Activated T-helper 17 cell treated with anti-CD3 and anti-CD28 coated beads, Interleukin-2, amount 50 U/mL, for 72 hours (primary cell): ENCODE measurements around the gene EPHB6. TPM values are rescaled to one million over a fixed set of nuclear protein-coding genes. Genes with fewer than 3 reads are reported as not detected.
A peak's percentile ranks its signal among the peaks of the same experiment; 100 is the strongest.

Experiments
- ATAC-seq: fragments of 150-1000 bp; cut with Tn5 transposase; replicated peaks from 2 replicates; pipeline ENCODE4 v1.10.0; 2021; ENCODE audit warnings: mild to moderate bottlenecking, moderate library complexity
- H3K27ac Mint-ChIP-seq: one replicate; pipeline ENCODE4 v1.8.0; 2022; ENCODE audit warnings: mixed read lengths
- H3K27me3 Mint-ChIP-seq: one replicate; pipeline ENCODE4 v1.8.0; 2022; ENCODE audit warnings: mixed read lengths
- H3K36me3 Mint-ChIP-seq: one replicate; pipeline ENCODE4 v1.8.0; 2022; ENCODE audit warnings: low read depth, mild to moderate bottlenecking, mixed read lengths
- H3K4me1 Mint-ChIP-seq: one replicate; pipeline ENCODE4 v1.8.0; 2022; ENCODE audit warnings: mixed read lengths
- H3K4me3 Mint-ChIP-seq: one replicate; pipeline ENCODE4 v1.8.0; 2022; ENCODE audit warnings: mild to moderate bottlenecking, mixed read lengths
- H3K9me3 Mint-ChIP-seq: one replicate; pipeline ENCODE4 v1.8.0; 2022; ENCODE audit warnings: mixed read lengths
- total RNA-seq, 2 donors: library from RNA; stranded (reverse); gene quantifications; one replicate each; pipeline ENCODE4 v1.2.3, GENCODE V29; 2022

The EPHB6 gene
- total RNA-seq, 2 donors from 2014 or later: 8.0 to 14.9 TPM

DNA sequence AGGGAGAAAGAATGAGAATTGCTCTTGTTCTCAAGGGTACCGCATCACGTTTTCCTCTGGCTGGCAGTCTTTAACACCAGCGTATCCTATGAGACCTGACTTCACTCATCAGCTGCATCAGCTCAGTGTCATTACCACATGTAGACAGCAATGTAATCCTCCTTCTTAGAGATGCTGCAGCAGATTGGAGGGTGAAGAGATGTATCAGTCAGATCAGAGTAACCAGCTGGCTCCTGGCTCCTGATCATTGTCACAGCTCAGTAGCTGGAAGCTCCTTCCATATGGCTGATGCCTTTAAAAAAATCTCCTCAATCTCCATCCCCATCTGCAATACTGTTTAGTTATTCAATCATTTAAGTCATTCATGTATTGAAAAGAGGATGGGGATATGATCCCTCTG lies 39.7 kb upstream of the EPHB6 start:
- Mint-ChIP-seq H3K4me1 (peaks cover 34% of the 10 kb centered on the region), H3K4me3 (no peak overlapping the region), H3K9me3 (no peaks in the 10 kb centered on the region), H3K27me3 (peaks cover 6% of the 10 kb centered on the region), H3K27ac (no peak overlapping the region), H3K36me3 (peaks cover 12% of the 10 kb centered on the region)
- no peak for ATAC-seq

DNA sequence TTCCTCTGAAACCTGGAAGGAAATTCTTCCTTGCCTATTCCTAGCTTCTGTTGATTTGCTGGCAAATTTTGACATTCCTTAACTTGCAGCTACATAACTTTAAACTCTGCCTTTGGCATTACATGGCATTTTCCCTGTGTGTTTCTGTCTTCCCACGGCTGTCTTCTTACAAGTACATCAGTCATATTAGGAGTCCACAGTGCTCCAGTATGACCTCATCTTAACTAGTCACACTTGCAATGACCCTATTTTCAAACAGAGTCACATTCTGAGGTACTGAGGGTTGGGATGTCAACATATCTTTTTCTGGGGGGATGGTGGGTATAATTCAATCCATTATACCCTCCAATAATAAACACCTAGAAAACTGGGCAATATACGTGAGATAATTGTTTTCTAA lies 37.4 kb upstream of the EPHB6 start:
- Mint-ChIP-seq H3K9me3 (no peaks in the 10 kb centered on the region), H3K27me3 (peaks cover 9% of the 10 kb centered on the region), H3K36me3 (no peaks in the 10 kb centered on the region), H3K4me1 (peaks cover 14% of the 10 kb centered on the region), H3K27ac (no peak overlapping the region), H3K4me3 (no peak overlapping the region)
- ATAC-seq: peak; percentile 71

- Mint-ChIP-seq H3K9me3 (no peaks in the 10 kb centered on the region), H3K27ac (no peak overlapping the region), H3K27me3 (peaks cover 13% of the 10 kb centered on the region), H3K36me3 (no peaks in the 10 kb centered on the region), H3K4me3 (no peak overlapping the region), H3K4me1 (peaks cover 8% of the 10 kb centered on the region)
- ATAC-seq: no peak
Measured at GRCh38 chr7:142819530-142819929, 35.3 kb upstream of the EPHB6 start.

DNA sequence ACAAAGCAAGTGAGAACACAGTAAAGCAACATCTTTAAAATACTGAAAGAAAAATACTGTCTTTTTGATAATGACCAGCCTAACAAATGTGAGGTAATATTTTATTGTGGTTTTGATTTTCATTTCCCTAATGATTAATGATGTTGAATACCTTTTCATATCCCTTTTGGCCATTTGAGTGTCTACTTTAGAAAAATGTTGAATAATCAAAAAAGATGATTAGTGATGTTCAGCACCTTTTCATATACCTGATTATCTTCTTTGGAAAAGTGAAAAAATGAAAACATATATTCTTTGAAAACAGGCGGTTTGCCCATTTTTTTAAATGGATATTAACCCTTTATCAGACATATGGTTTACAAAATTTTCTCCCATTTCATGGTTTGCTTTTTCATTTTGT lies 32.2 kb upstream of the EPHB6 start:
- Mint-ChIP-seq H3K9me3 (no peaks in the 10 kb centered on the region), H3K27me3 (peaks cover 13% of the 10 kb centered on the region), H3K4me1 (peaks cover 8% of the 10 kb centered on the region), H3K4me3 (no peak overlapping the region), H3K36me3 (no peaks in the 10 kb centered on the region), H3K27ac (no peak overlapping the region)
- ATAC-seq: no peak

DNA sequence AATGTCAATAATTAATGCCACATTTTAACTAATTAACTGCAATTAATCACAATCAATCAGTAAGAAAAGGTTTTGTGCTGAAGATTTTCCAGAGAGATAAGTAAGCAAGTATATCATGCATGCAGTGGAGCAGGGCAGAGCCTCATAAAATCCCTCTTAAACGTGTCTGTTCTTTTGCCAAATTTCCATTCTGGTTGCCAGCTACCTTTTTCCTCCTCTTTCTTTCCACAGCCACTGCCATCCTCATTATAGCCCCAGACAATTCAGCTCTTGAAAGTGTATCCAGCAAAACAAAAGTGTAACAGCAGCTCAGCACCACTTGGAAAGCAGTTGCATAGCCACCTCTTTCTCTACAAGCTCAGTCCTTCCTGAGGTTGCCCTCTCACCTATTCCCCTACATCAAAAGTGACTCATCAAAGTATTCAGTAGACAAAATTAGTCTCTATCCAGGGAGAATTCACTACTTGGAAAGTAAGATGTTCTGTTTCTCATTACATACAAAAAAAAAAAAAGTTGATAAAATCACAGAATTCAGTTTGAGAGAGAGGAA lies 26.9 kb upstream of the EPHB6 start:
- no peak overlapping the region for H3K4me3 Mint-ChIP-seq
- peaks cover 8% of the 10 kb centered on the region for H3K4me1 Mint-ChIP-seq
- H3K27ac Mint-ChIP-seq: no peak overlapping the region
- no peaks in the 10 kb centered on the region for H3K36me3 Mint-ChIP-seq
- no peak for ATAC-seq
- H3K27me3 Mint-ChIP-seq: peaks cover 3% of the 10 kb centered on the region
- H3K9me3 Mint-ChIP-seq: no peaks in the 10 kb centered on the region

DNA sequence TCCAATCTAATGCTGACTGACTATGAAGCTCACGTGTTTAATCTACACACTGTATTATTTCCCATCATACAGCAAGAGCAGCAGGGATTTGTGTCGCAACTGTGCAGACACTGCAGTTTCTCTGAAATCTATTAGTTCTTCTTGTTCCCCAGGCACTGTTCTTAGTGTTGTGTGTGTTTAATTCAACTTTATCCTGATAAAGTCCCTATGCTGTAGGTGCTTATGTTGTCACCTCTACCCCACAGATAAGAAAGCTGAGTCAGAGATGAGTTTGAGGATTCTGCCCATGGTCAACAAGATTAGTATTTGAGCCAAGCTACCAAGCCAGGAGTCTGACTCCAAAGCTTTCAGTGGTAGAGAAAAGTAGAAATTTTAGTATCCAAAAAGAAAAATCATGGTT lies 22.5 kb upstream of the EPHB6 start:
- Mint-ChIP-seq H3K9me3 (no peaks in the 10 kb centered on the region), H3K36me3 (no peaks in the 10 kb centered on the region), H3K27me3 (no peaks in the 10 kb centered on the region), H3K4me1 (peaks cover 8% of the 10 kb centered on the region), H3K4me3 (no peak overlapping the region), H3K27ac (no peak overlapping the region)
- no peak for ATAC-seq

GRCh38 chr7:142833174-142834048 lies 21.5 kb upstream of the EPHB6 start:
- Mint-ChIP-seq H3K36me3 (no peaks in the 10 kb centered on the region), H3K27ac (no peak overlapping the region), H3K4me3 (no peak overlapping the region), H3K9me3 (no peaks in the 10 kb centered on the region), H3K4me1 (peaks cover 8% of the 10 kb centered on the region), H3K27me3 (no peaks in the 10 kb centered on the region)
- peak; percentile 59 for ATAC-seq

- no peak for ATAC-seq
- Mint-ChIP-seq H3K9me3 (no peaks in the 10 kb centered on the region), H3K4me3 (peak overlapping the region; percentile 9), H3K27me3 (no peaks in the 10 kb centered on the region), H3K36me3 (no peaks in the 10 kb centered on the region), H3K27ac (no peak overlapping the region), H3K4me1 (peaks cover 8% of the 10 kb centered on the region)
Measured at GRCh38 chr7:142835487-142835886, 19.4 kb upstream of the EPHB6 start.

DNA sequence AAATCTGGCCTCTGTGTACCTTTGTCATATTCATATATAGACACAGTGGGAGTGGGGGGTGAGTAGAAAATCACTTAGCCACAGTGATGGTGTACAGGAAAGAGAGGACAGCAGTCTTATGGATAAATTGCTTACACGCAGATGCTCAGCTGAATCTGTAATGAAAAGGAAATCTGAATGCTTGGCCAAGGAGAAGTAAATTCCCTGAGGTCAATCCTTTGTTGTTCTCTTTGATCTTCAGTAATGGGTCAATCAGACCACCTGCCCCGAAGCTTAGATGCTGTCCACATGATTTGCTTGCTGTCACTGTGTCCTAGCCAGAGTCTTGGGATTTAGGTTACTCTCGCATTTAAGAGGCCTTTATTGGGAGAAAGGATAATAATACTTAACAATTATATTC lies 18.4 kb upstream of the EPHB6 start:
- ATAC-seq: no peak
- H3K36me3 Mint-ChIP-seq: no peaks in the 10 kb centered on the region
- no peak overlapping the region for H3K4me3 Mint-ChIP-seq
- no peaks in the 10 kb centered on the region for H3K27me3 Mint-ChIP-seq
- H3K4me1 Mint-ChIP-seq: peaks cover 4% of the 10 kb centered on the region
- H3K9me3 Mint-ChIP-seq: no peaks in the 10 kb centered on the region
- no peak overlapping the region for H3K27ac Mint-ChIP-seq

GRCh38 chr7:142838461-142839213 lies 16.2 kb upstream of the EPHB6 start:
- no peak for ATAC-seq
- no peaks in the 10 kb centered on the region for H3K9me3 Mint-ChIP-seq
- H3K4me3 Mint-ChIP-seq: no peak overlapping the region
- H3K4me1 Mint-ChIP-seq: no peaks in the 10 kb centered on the region
- H3K27me3 Mint-ChIP-seq: no peaks in the 10 kb centered on the region
- H3K27ac Mint-ChIP-seq: no peak overlapping the region
- no peaks in the 10 kb centered on the region for H3K36me3 Mint-ChIP-seq

DNA sequence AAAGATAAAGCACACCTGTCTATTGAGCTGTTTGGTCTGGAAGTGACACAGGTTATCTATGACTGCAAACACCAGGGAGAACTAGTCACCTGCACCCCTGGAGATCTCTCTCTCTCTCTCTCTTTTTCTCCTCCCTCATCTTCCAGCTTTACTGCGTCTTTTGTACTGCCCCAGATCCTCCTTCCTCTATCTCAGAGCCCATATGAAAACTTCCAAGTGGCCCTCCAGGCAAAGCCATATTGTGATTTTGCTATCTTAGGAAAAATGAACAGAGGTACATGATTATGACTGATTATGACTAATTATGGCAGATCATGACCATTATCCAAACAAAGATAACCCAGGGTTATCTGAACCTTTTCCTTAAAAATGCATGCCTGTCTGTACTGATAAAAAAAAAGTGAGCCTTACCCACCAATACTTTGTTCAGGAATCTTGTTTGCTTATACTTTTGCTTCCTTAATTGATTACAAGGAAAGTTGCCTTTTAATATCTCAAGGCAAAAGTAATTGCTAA lies 12.6 kb upstream of the EPHB6 start:
- no peaks in the 10 kb centered on the region for H3K36me3 Mint-ChIP-seq

GRCh38 chr7:142847353-142847752 lies 7.5 kb upstream of the EPHB6 start:
- ATAC-seq: no peak
- Mint-ChIP-seq H3K36me3 (no peaks in the 10 kb centered on the region), H3K27ac (no peak overlapping the region), H3K4me1 (no peaks in the 10 kb centered on the region), H3K4me3 (no peak overlapping the region), H3K9me3 (no peaks in the 10 kb centered on the region), H3K27me3 (no peaks in the 10 kb centered on the region)

More for the DNA sequence above, 12.6 kb upstream of the EPHB6 start:
- Mint-ChIP-seq H3K9me3 (no peaks in the 10 kb centered on the region), H3K4me1 (no peaks in the 10 kb centered on the region), H3K27ac (no peak overlapping the region), H3K4me3 (no peak overlapping the region), H3K27me3 (no peaks in the 10 kb centered on the region)
- ATAC-seq: no peak

DNA sequence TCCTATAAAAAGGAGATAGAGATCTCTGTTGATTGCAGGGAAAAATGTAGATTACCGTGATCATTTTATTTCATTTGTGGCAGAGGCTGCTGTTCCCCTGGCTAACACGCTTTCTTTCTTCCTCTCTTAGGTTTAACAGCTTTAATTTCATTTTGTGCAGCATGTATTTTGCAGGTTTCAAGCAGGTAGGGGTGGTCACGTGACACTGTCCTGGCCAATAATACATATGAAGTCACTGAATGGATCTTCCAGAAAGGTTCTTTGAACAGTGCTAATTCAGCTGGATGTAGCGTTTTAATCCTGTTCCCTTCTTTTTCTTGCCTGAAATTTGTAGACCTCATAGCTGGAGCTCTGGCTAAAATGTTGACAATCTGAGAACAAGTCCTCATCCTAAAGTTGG lies 3.6 kb upstream of the EPHB6 start:
- no peaks in the 10 kb centered on the region for H3K9me3 Mint-ChIP-seq

GRCh38 chr7:142851919-142852318 lies 3.0 kb upstream of the EPHB6 start:
- no peaks in the 10 kb centered on the region for H3K9me3 Mint-ChIP-seq
- H3K27ac Mint-ChIP-seq: peak overlapping the region; percentile 45
- peaks cover 13% of the 10 kb centered on the region for H3K4me1 Mint-ChIP-seq
- no peaks in the 10 kb centered on the region for H3K27me3 Mint-ChIP-seq
- no peak overlapping the region for H3K4me3 Mint-ChIP-seq
- no peak for ATAC-seq
- H3K36me3 Mint-ChIP-seq: no peaks in the 10 kb centered on the region

More for the DNA sequence above, 3.6 kb upstream of the EPHB6 start:
- H3K36me3 Mint-ChIP-seq: no peaks in the 10 kb centered on the region
- H3K27ac Mint-ChIP-seq: no peak overlapping the region
- no peak overlapping the region for H3K4me3 Mint-ChIP-seq
- H3K27me3 Mint-ChIP-seq: no peaks in the 10 kb centered on the region
- ATAC-seq: no peak
- H3K4me1 Mint-ChIP-seq: peaks cover 9% of the 10 kb centered on the region
